Measurements from ENCODE around the gene CAMK1D.

DNA sequence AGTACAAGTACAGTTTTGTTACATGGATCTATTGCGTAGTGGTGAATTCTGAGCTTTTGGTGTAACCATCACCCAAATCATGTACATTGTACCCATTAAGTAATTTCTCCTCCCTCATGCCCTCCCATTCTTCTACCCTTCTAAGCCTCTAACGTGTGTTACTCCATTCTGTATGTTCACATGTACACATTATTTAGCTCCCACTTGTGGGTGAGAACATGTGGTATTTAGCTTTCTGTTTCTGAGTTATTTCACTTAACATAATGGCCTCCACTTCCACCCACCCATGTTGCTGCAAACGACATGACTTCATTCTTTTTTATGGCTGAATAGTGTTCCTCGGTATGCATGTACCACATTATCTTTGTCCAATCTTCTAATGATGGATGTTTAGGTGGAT lies 251.3 kb downstream of the CAMK1D start:
- TF ChIP-seq GATA3 (IDR thresholded peaks at IDR 0.05; ENCODE audit: low read depth, low read length) (no peak), GATA2 (IDR thresholded peaks at IDR 0.05; ENCODE audit: low read depth, low read length) (no peak)
